Measurements from ENCODE around the gene CD300E. TPM values are rescaled to one million over a fixed set of nuclear protein-coding genes. Genes with fewer than 3 reads are reported as not detected.

CD300E gene
- total and polyA plus RNA-seq, 2 of the 13 experiments (the other 11 are each of a cell fraction or from before 2014, with no cell fraction given) = not detected

- peak; percentile 70 for TF ChIP-seq MNT (IDR thresholded peaks at IDR 0.05)
- no peak for TF ChIP-seq ZNF678 (CRISPR knock-in tag; IDR thresholded peaks at IDR 0.05)
- TF ChIP-seq HMG20B (CRISPR knock-in tag; conservative IDR thresholded peaks at IDR 0.05) = no peak
- TF ChIP-seq ZNF17 (CRISPR knock-in tag; IDR thresholded peaks at IDR 0.05) = no peak
- no peak for TF ChIP-seq ZSCAN22 (CRISPR knock-in tag; IDR thresholded peaks at IDR 0.05)
- TF ChIP-seq ZNF781 (CRISPR knock-in tag; IDR thresholded peaks at IDR 0.05; ENCODE audit: borderline replicate concordance, not compliant biosample characterization) = no peak
- peak; percentile 68; the same call in 1 of the 2 replicates for TF ChIP-seq IKZF1 (IDR thresholded peaks at IDR 0.05)
- no peak for TF ChIP-seq SPEN (CRISPR knock-in tag; IDR thresholded peaks at IDR 0.05; ENCODE audit: low read depth)
- TF ChIP-seq KLF6 (CRISPR knock-in tag; IDR thresholded peaks at IDR 0.05) = no peak
- TF ChIP-seq, protein P1, sequence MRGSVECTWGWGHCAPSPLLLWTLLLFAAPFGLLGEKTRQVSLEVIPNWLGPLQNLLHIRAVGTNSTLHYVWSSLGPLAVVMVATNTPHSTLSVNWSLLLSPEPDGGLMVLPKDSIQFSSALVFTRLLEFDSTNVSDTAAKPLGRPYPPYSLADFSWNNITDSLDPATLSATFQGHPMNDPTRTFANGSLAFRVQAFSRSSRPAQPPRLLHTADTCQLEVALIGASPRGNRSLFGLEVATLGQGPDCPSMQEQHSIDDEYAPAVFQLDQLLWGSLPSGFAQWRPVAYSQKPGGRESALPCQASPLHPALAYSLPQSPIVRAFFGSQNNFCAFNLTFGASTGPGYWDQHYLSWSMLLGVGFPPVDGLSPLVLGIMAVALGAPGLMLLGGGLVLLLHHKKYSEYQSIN (CRISPR knock-in tag; IDR thresholded peaks at IDR 0.05; ENCODE audit: borderline replicate concordance) = no peak
- TF ChIP-seq RFX5 (IDR thresholded peaks at IDR 0.05; ENCODE audit: low read depth, low read length) = no peak
- 0 out of 2 replicates have a peak, but pooled peaks have one; percentile 17 for TF ChIP-seq HNRNPL (IDR thresholded peaks at IDR 0.05; ENCODE audit: low read depth, low read length)
- TF ChIP-seq ZNF3 (CRISPR knock-in tag; IDR thresholded peaks at IDR 0.05) = no peak
- no peak for TF ChIP-seq PLRG1 (conservative IDR thresholded peaks at IDR 0.05)
- no peak for TF ChIP-seq SNAI1 (CRISPR knock-in tag; IDR thresholded peaks at IDR 0.05; ENCODE audit: borderline replicate concordance)
- no peak for TF ChIP-seq ZSCAN29 (CRISPR knock-in tag; conservative IDR thresholded peaks at IDR 0.05)
Measured at GRCh38 chr17:74569020-74570003, 54.2 kb downstream of the CD300E start (continued).

Measured in HepG2 (cell line).